ENCODE results near the gene FGF11.

The FGF11 gene

DNA sequence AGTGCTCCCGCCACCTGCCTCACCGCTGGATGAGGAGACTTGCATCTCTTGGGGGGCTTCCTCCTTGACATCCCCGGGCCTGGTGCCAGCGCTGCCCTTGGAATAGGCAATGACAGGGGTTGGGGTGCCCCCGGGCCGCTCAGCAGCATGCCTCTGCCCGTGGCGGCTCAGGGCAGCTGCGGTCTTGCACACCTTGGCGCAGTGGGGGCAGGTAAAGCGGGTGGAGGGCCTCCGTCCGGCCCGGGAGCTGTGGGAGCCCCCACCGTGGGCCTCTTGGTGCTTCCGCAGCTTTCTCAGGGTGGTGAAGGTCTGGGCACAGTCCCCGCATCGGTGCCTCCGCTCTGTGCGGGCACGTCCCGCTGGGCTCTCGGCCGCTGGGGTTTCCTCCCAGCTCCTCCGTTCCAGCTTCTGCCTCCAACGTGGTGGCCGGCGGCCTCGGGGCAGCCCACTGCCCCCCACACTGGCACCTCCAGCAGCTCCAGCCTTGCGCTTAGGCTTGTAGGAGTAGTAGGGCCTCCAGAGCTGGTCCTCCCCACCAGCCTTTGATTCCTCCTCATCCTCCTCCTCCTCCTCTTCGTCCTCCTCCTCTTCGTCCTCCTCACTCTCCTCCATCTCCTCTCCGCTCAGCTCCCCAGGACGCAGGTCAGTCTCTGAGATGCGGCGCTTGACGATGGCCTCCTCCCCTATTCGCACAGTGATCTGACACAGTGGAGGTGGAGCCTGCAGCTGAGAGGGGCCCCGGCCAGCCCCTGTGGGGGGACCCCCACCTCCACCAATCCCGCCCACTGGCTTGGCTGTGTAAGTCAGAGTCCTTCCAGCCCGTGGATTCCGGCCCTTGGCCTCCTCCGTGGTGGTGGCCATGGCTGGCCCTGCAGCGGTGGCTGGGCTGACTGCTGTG, 23.4 kb downstream of the FGF11 start:
- no peak overlapping the region for H3K4me3 ChIP-seq (ENCODE audit: low read depth, low read length)
- DNase-seq (ENCODE audit: low read depth): no peak
- TF ChIP-seq, protein P1, sequence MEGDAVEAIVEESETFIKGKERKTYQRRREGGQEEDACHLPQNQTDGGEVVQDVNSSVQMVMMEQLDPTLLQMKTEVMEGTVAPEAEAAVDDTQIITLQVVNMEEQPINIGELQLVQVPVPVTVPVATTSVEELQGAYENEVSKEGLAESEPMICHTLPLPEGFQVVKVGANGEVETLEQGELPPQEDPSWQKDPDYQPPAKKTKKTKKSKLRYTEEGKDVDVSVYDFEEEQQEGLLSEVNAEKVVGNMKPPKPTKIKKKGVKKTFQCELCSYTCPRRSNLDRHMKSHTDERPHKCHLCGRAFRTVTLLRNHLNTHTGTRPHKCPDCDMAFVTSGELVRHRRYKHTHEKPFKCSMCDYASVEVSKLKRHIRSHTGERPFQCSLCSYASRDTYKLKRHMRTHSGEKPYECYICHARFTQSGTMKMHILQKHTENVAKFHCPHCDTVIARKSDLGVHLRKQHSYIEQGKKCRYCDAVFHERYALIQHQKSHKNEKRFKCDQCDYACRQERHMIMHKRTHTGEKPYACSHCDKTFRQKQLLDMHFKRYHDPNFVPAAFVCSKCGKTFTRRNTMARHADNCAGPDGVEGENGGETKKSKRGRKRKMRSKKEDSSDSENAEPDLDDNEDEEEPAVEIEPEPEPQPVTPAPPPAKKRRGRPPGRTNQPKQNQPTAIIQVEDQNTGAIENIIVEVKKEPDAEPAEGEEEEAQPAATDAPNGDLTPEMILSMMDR (conservative IDR thresholded peaks at IDR 0.05; ENCODE audit: low read depth, low read length): no peak

DNA sequence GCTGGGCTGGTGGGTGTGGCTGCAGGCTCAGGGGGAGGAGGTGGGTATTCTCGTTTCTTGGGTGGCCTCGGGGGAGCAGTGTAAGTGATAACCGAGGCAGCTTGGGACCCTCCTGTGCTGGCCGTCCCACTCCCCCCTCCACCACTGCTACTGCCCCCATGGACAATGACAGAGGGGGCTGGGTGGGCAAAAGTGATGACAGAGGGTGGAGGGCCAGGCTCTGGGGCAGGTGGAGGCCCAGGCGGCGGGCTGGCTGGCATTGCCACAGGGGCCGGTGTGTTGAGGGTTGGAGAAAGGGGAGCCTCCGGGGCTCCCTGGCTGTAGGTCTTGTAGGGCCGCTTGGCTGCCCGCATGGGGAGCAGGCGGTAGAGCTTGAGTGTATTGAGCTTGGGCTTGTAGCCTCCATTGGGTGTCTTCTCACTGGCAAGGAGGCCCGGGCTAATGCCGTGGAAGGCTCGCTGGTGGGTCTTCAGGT, 24.1 kb downstream of the FGF11 start:
- no peak overlapping the region for H3K4me3 ChIP-seq (ENCODE audit: low read depth, low read length)
- no peak for DNase-seq (ENCODE audit: low read depth)
- TF ChIP-seq, protein P1 (conservative IDR thresholded peaks at IDR 0.05; ENCODE audit: low read depth, low read length): no peak

DNA sequence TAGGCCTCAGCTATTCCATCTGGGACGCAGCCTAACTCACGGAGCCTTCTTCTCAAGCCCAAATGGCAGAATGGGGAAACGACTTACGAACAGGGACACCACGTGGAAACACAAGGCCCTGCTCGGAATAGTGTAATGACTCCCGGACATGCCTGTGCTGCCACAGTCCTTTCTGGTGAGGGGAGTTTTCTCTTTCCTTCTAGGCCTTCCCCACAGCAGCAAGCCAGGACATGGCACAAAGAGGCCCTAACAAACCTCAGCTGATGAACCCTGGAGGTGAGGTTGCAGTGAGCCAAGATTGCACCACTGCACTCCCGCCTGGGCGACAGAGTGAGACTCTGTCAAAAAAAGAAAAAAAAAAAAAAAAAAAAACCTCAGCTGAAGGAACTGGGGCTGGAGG, 24.8 kb downstream of the FGF11 start:
- DNase-seq (ENCODE audit: low read depth): no peak
- H3K4me3 ChIP-seq (ENCODE audit: low read depth, low read length): no peak overlapping the region
- TF ChIP-seq, protein P1 (conservative IDR thresholded peaks at IDR 0.05; ENCODE audit: low read depth, low read length): no peak

DNA sequence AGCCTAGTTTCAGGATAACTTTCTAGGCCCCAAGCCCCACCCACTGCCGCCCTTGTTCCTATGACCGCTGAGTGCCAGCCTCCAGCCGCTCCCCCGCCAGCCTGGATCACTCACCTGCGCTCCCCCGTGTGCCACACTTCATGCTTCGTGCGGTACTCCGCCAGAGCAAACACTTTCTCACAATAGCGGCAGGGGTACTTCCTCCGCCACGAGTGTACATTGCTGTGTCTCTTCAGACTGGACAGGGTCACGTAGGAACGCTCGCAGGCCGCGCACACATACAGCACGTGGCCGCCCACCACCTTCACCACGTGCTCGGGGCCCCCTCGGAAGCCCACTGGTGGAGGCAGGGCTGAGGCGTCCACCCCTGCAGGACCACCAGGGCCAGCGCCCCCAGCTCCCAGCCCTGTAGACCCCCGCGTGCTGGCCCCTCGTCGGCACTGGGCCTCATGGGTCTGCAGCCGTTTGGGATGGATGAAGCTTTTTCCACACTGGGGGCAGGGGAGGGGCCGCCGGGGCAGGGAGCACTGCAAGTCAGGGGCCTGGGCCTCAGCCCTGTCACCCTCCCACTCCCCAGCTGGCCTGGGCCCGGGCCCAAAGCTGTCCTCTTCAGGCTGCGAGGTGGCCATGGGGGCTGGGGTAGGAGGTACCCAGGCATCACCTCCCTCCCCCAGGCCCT, 26.4 kb downstream of the FGF11 start:
- no peak overlapping the region for H3K4me3 ChIP-seq (ENCODE audit: low read depth, low read length)
- DNase-seq (ENCODE audit: low read depth): no peak
- TF ChIP-seq, protein P1 (conservative IDR thresholded peaks at IDR 0.05; ENCODE audit: low read depth, low read length): no peak

DNA sequence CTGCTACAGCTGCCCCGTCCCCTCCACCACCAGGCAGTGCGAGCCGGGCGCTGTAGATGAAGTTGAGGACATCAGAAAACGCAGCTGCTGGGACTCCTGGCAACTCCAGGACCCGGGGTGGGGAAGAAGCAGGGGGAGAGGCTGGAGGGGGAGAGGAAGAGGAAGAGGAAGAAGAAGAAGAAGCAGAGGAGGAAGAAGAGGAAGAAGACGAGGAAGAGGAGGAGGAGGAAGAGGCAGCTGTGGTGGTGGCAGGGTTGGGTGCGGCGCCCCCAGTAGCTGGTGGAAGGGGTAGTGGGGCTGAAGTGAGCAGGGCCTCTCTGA, 27.0 kb downstream of the FGF11 start:
- TF ChIP-seq, protein P1 (conservative IDR thresholded peaks at IDR 0.05; ENCODE audit: low read depth, low read length): no peak

DNA sequence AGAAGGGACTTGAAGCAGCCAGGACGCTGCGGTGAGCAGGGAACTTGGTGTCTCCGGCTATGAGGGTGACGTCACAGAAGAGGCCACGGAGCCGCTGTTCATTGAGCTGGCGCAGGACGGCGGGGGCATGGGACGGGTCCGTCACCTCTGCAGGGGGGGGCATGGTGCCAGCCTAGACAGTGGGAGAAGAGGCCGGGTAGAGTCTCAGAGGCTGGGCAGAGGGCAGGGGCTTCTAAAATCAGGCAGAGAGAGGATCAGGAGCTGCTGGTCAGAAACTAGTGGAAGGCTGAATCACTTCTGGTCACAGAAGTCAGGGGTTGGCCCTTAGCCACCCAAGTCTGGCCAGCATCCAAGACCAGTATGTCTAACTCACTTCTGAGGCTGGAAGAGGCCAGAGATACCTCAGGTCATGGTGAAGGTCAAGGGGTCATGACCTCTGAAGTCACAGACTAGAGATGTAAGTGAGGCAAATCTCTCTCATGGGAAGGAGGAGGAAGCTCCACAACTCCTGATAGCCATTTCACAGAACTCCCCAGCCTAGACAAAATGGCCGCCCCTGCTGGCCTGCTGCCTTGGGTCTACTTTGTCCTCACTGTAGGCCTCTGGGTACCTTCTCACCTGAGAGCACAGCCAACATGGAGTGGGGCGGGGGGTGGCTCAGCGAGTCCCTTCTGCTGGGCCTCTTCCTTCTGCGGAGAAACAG, 27.5 kb downstream of the FGF11 start:
- no peak overlapping the region for H3K4me3 ChIP-seq (ENCODE audit: low read depth, low read length)
- peak; percentile 49 for DNase-seq (ENCODE audit: low read depth)
- TF ChIP-seq, protein P1 (conservative IDR thresholded peaks at IDR 0.05; ENCODE audit: low read depth, low read length): no peak

More for the DNA sequence above, 27.0 kb downstream of the FGF11 start:
- DNase-seq (ENCODE audit: low read depth): no peak
- H3K4me3 ChIP-seq (ENCODE audit: low read depth, low read length): no peak overlapping the region
